HG03175 (cell line): Measurements from ENCODE around the gene PRSS21.

ENCODE experiments used
- ATAC-seq: cut with Tn5 transposase; IDR thresholded peaks from one replicate; pipeline ENCODE4 v1.9.1; 2021; ENCODE audit warnings: mild to moderate bottlenecking, moderate library complexity; ENCODE audit not compliant: unreplicated experiment

Gene PRSS21

GRCh38 chr16:2816751-2817339 lies at the start of gene PRSS21:
PRSS21 (plus strand) TSS chr16:2817237; CDS start chr16:2817269, 32 bp downstream.
- ATAC-seq, result no peak

GRCh38 chr16:2767891-2768290 lies 49.1 kb upstream of the PRSS21 start:
- ATAC-seq, result no peak

GRCh38 chr16:2768403-2769089 lies 48.5 kb upstream of the PRSS21 start:
- no peak for ATAC-seq

GRCh38 chr16:2769100-2769529 lies 47.9 kb upstream of the PRSS21 start:
- ATAC-seq, result no peak

- ATAC-seq, result no peak
Measured at GRCh38 chr16:2769675-2770056, 47.4 kb upstream of the PRSS21 start.

GRCh38 chr16:2770057-2770951 lies 46.7 kb upstream of the PRSS21 start:
- ATAC-seq, result no peak

- ATAC-seq, result no peak
Measured at GRCh38 chr16:2771496-2772402, 45.3 kb upstream of the PRSS21 start.

GRCh38 chr16:2773188-2773968 lies 43.7 kb upstream of the PRSS21 start:
- ATAC-seq, result no peak

- no peak for ATAC-seq
Measured at GRCh38 chr16:2774161-2774891, 42.7 kb upstream of the PRSS21 start.

- no peak for ATAC-seq
Measured at GRCh38 chr16:2775131-2775716, 41.8 kb upstream of the PRSS21 start.

GRCh38 chr16:2775765-2776499 lies 41.1 kb upstream of the PRSS21 start:
- ATAC-seq, result no peak

GRCh38 chr16:2776500-2777139 lies 40.4 kb upstream of the PRSS21 start:
- ATAC-seq, result peak; percentile 32

GRCh38 chr16:2777231-2777902 lies 39.7 kb upstream of the PRSS21 start, which contains the start of gene ELOB:
ELOB (minus strand) TSS chr16:2777280; CDS start chr16:2777239, 41 bp downstream.
- ATAC-seq, result peak; percentile 82

GRCh38 chr16:2777903-2778629 lies 39.0 kb upstream of the PRSS21 start:
- ATAC-seq, result no peak

- no peak for ATAC-seq
Measured at GRCh38 chr16:2778630-2778958, 38.4 kb upstream of the PRSS21 start.

- ATAC-seq, result no peak
Measured at GRCh38 chr16:2779151-2779920, 37.7 kb upstream of the PRSS21 start.
